AG20443 (cell line): Measurements from ENCODE around the gene SNRK.

Source experiments
- DNase-seq: peaks from one replicate; pipeline ENCODE4 v3.0.0; 2012; ENCODE audit warnings: low spot score, mixed read lengths

Gene SNRK, protein sequence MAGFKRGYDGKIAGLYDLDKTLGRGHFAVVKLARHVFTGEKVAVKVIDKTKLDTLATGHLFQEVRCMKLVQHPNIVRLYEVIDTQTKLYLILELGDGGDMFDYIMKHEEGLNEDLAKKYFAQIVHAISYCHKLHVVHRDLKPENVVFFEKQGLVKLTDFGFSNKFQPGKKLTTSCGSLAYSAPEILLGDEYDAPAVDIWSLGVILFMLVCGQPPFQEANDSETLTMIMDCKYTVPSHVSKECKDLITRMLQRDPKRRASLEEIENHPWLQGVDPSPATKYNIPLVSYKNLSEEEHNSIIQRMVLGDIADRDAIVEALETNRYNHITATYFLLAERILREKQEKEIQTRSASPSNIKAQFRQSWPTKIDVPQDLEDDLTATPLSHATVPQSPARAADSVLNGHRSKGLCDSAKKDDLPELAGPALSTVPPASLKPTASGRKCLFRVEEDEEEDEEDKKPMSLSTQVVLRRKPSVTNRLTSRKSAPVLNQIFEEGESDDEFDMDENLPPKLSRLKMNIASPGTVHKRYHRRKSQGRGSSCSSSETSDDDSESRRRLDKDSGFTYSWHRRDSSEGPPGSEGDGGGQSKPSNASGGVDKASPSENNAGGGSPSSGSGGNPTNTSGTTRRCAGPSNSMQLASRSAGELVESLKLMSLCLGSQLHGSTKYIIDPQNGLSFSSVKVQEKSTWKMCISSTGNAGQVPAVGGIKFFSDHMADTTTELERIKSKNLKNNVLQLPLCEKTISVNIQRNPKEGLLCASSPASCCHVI

GRCh38 chr3:43286115-43286840 lies at the start of gene SNRK:
SNRK (plus strand) TSS chr3:43286540; CDS start chr3:43303204, 16,664 bp downstream.
- DNase-seq = peak; percentile 99

- DNase-seq = no peak
Observed at GRCh38 chr3:43238801-43239200, 47.5 kb upstream of the SNRK start.

- no peak for DNase-seq
Observed at GRCh38 chr3:43239755-43240154, 46.6 kb upstream of the SNRK start.

GRCh38 chr3:43243590-43244587 lies 42.5 kb upstream of the SNRK start:
- DNase-seq = no peak

DNA sequence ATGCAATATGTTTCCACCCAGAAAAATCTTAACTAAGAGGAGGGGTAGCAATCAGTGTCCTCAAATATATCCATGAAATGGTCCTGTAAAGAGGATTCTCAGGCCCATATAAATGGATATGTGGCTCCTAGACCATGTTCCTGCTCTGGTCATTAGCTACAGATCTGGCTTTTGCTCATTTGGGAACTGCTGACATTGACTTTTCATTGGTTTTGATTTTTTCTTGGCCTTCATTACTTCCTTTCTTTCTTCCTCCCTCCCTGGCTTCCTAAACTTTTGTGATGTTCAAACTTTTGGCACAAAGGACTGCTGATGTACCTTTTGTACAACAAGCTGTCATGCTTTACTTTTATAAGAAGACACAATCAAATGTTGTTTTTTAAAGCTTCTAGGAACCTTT lies 41.6 kb upstream of the SNRK start:
- DNase-seq = no peak

GRCh38 chr3:43246976-43247375 lies 39.4 kb upstream of the SNRK start:
- DNase-seq = no peak

GRCh38 chr3:43247561-43248184 lies 38.7 kb upstream of the SNRK start:
- DNase-seq = no peak

- DNase-seq = peak; percentile 39
Observed at GRCh38 chr3:43248185-43248583, 38.2 kb upstream of the SNRK start.

DNA sequence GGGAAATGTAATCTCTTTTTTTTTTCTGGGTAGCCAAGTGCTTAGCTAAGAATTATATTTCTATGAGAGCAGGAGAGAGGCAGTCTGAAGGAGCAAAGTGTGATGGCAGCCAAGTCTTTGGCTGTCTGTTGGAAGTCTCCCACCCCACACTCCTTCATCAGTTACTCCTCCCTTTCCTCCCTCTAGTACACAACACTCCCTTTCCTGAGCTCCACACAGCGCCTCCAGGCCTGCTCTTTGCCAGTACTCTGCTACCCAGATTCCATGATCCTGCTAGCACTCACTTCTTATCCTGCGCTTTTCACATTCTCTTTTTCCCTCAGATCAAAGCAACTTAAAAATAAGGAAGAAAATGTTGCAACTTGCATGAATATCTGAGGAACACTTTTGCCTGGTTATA lies 37.4 kb upstream of the SNRK start:
- no peak for DNase-seq

GRCh38 chr3:43249405-43249804 lies 36.9 kb upstream of the SNRK start:
- DNase-seq = no peak

GRCh38 chr3:43253294-43253693 lies 33.0 kb upstream of the SNRK start:
- no peak for DNase-seq

GRCh38 chr3:43254125-43254524 lies 32.2 kb upstream of the SNRK start:
- DNase-seq = no peak

DNA sequence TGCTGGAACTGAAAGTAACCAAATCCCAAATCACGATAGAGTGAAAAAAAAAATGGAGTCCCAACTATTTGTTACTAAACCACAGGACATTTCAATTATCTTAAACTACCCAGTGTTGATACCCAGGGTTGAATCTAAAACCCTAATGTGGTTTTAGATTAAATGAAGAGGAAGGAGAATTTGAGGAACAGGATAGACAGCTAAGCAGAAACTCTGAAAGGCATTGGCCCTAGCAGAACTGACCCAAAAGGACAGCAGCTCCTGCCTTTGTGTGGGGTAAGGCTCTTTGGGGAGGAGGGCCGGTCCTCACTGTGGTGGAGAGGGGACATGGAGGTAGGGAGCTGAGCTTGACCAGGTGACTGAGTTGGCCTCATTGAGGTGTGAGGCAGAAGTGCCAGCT lies 30.7 kb upstream of the SNRK start:
- no peak for DNase-seq

DNA sequence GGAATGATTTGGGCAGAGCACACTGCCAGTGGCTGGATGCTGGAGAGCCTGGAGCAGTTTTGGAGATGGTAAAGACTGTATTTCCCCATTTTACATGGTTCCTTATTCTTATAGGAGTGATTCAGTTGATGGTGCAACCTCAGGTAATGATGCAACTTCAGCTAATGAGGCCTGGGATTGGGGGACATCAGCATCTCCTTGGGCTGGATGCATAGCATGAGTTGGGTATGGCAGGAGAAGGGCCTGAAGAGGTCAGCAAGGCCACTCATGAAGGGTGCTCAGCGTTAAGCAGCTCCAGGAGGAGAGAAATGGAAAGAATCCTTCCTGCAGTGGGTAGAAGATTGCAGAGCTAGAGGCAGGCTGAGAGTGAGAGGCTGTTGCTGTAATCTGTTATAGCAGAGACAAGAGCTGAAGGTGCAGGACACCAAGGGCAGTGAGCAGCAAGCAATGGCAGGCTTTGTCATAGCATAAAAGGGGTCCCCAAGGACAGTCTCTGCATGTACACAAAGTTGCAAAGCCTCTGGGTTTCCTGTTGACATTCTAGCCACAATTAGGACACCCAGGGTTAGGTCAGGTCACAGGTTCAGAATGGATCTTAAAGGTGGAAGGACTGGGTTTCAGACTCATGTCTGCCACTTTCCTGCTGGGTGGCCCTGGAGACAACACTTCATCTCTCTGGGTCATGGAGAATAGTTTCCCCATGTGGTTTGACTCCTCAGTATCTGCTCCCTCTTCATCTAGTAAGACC lies 29.5 kb upstream of the SNRK start:
- DNase-seq = no peak

- no peak for DNase-seq
Observed at GRCh38 chr3:43257850-43258249, 28.5 kb upstream of the SNRK start.

GRCh38 chr3:43259626-43260025 lies 26.7 kb upstream of the SNRK start:
- no peak for DNase-seq

- DNase-seq = no peak
Observed at GRCh38 chr3:43260412-43260811, 25.9 kb upstream of the SNRK start.

DNA sequence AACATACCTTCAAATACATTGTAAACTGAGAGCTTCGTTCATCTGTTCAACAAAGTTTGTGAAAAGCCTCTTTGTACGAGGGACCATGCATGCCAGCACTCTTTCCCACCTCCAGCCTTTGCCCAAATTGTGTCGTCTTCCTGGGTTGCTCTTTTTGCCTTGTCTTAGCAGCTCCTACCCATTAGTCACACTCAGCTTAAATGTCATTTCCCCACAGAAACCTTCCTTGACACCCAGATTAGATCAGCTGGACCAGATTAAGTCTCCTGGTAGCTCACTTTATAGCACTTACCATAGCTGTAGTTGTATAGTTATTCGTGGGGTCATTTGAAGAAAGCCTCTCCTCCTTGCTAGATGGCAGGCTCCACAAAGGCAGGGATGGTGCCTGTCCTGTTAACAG lies 24.1 kb upstream of the SNRK start:
- no peak for DNase-seq

DNA sequence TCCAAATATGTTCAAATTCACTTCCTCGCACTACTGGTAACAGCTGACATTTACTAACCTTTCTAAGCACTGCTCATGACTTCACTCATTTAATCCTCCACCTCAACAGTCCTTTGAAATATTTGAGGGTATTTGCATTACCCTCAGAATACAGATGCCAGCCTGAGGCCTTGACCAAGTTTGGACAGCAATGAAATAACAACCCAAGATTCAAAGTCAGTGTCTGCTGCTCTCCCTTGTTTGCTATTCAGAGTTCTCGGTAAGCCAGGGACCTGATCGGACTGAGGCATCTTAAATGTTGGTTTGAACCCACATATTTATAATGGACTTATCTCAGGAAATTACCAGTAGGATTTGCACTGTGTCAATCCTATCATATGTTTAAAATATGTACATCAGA lies 19.9 kb upstream of the SNRK start:
- no peak for DNase-seq

DNA sequence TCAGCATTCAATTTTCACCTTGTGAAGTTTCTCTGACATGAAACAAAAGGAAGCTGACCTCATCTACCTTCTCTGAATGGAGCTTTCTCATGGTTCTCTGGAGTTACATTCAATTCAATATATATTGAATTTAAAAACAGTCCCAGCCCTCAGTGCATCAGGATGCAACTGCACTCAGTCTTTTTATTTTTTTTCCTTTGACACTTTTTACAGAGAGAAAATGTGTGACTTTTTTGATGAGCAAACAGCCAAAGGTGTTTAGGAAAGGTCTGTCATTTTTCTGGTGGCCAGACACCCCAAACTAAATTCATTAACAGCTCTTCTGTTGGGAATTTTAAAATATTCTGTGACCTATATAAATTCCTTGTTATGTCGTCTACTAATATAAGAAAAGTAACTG lies 19.3 kb upstream of the SNRK start:
- DNase-seq = no peak
